GM10847 (cell line): Measurements from ENCODE around the gene EID3.

ENCODE experiments used
- POLR2A ChIP-seq: IDR thresholded peaks from 2 replicates; pipeline ENCODE4 v1.6.1; 2011; ENCODE audit not compliant: insufficient read length; ENCODE audit errors: extremely low read depth

Gene EID3

GRCh38 chr12:104317538-104318210 lies 14.1 kb downstream of the EID3 start:
- TF ChIP-seq POLR2A = no peak

GRCh38 chr12:104319028-104319427 lies 15.5 kb downstream of the EID3 start:
- TF ChIP-seq POLR2A = no peak

- TF ChIP-seq POLR2A = no peak
These were observed 16.5 kb downstream of the EID3 start for GRCh38 chr12:104319918-104320626.

GRCh38 chr12:104320627-104321024 lies 17.1 kb downstream of the EID3 start:
- no peak for TF ChIP-seq POLR2A

- TF ChIP-seq POLR2A = no peak
These were observed 18.4 kb downstream of the EID3 start for GRCh38 chr12:104321949-104322348.

GRCh38 chr12:104323899-104324298 lies 20.4 kb downstream of the EID3 start:
- TF ChIP-seq POLR2A = no peak

- TF ChIP-seq POLR2A = no peak
These were observed 25.3 kb downstream of the EID3 start for GRCh38 chr12:104328790-104329189.

GRCh38 chr12:104329707-104330532 lies 26.4 kb downstream of the EID3 start:
- TF ChIP-seq POLR2A = no peak

- no peak for TF ChIP-seq POLR2A
These were observed 27.8 kb downstream of the EID3 start for GRCh38 chr12:104331376-104331775.

GRCh38 chr12:104333692-104334255 lies 30.2 kb downstream of the EID3 start:
- TF ChIP-seq POLR2A = no peak

GRCh38 chr12:104334581-104334980 lies 31.0 kb downstream of the EID3 start:
- no peak for TF ChIP-seq POLR2A

- no peak for TF ChIP-seq POLR2A
These were observed 32.6 kb downstream of the EID3 start for GRCh38 chr12:104336115-104336514.

GRCh38 chr12:104337030-104337558 lies 33.6 kb downstream of the EID3 start:
- no peak for TF ChIP-seq POLR2A

- TF ChIP-seq POLR2A = no peak
These were observed 36.1 kb downstream of the EID3 start for GRCh38 chr12:104339663-104340062.

GRCh38 chr12:104340177-104340576 lies 36.6 kb downstream of the EID3 start:
- no peak for TF ChIP-seq POLR2A
